ENCODE results near the gene ADAM21.
"Not testable (repeated sequence)": the region's sequence is repeated elsewhere in the genome, so short reads cannot be mapped to it uniquely, and the experiment has no call there.

DNA sequence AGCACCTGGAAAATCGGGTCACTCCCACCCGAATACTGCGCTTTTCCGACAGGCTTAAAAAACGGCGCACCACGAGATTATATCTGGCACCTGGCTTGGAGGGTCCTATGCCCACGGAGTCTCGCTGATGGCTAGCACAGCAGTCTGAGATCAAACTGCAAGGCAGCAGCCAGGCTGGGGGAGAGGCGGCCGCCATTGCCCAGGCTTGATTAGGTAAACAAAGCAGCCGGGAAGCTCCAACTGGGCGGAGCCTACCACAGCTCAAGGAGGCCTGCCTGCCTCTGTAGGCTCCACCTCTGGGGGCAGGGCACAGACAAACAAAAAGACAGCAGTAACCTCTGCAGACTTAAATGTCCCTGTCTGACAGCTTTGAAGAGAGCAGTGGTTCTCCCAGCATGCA lies 23.5 kb downstream of the ADAM21 start:
- TF ChIP-seq EZH2 (IDR thresholded peaks at IDR 0.05; ENCODE audit: low read depth, unreplicated experiment); POLR2AphosphoS5 (IDR thresholded peaks at IDR 0.05; ENCODE audit: low read depth); CREB1 (CRISPR knock-in tag; IDR thresholded peaks at IDR 0.05; ENCODE audit: low read depth); ZNF114 (CRISPR knock-in tag; IDR thresholded peaks at IDR 0.05); EZH2phosphoT487 (IDR thresholded peaks at IDR 0.05; ENCODE audit: unreplicated experiment); NANOG (IDR thresholded peaks at IDR 0.05; ENCODE audit: borderline replicate concordance); JUNB (IDR thresholded peaks at IDR 0.05; ENCODE audit: unreplicated experiment): not testable (repeated sequence)
- TF ChIP-seq, protein P1, sequence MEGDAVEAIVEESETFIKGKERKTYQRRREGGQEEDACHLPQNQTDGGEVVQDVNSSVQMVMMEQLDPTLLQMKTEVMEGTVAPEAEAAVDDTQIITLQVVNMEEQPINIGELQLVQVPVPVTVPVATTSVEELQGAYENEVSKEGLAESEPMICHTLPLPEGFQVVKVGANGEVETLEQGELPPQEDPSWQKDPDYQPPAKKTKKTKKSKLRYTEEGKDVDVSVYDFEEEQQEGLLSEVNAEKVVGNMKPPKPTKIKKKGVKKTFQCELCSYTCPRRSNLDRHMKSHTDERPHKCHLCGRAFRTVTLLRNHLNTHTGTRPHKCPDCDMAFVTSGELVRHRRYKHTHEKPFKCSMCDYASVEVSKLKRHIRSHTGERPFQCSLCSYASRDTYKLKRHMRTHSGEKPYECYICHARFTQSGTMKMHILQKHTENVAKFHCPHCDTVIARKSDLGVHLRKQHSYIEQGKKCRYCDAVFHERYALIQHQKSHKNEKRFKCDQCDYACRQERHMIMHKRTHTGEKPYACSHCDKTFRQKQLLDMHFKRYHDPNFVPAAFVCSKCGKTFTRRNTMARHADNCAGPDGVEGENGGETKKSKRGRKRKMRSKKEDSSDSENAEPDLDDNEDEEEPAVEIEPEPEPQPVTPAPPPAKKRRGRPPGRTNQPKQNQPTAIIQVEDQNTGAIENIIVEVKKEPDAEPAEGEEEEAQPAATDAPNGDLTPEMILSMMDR (conservative IDR thresholded peaks at IDR 0.05; ENCODE audit: low read depth in 2 of 2): not testable (repeated sequence)
- TF ChIP-seq, protein P2, sequence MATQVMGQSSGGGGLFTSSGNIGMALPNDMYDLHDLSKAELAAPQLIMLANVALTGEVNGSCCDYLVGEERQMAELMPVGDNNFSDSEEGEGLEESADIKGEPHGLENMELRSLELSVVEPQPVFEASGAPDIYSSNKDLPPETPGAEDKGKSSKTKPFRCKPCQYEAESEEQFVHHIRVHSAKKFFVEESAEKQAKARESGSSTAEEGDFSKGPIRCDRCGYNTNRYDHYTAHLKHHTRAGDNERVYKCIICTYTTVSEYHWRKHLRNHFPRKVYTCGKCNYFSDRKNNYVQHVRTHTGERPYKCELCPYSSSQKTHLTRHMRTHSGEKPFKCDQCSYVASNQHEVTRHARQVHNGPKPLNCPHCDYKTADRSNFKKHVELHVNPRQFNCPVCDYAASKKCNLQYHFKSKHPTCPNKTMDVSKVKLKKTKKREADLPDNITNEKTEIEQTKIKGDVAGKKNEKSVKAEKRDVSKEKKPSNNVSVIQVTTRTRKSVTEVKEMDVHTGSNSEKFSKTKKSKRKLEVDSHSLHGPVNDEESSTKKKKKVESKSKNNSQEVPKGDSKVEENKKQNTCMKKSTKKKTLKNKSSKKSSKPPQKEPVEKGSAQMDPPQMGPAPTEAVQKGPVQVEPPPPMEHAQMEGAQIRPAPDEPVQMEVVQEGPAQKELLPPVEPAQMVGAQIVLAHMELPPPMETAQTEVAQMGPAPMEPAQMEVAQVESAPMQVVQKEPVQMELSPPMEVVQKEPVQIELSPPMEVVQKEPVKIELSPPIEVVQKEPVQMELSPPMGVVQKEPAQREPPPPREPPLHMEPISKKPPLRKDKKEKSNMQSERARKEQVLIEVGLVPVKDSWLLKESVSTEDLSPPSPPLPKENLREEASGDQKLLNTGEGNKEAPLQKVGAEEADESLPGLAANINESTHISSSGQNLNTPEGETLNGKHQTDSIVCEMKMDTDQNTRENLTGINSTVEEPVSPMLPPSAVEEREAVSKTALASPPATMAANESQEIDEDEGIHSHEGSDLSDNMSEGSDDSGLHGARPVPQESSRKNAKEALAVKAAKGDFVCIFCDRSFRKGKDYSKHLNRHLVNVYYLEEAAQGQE (IDR thresholded peaks at IDR 0.05; ENCODE audit: unreplicated experiment): not testable (repeated sequence)
